Keratinocyte (primary cell): ENCODE data around the gene C1S.

Source experiments
- EZH2 ChIP-seq: IDR thresholded peaks from one replicate; pipeline ENCODE4 v1.6.1; 2012; ENCODE audit warnings: inconsistent platforms, mild to moderate bottlenecking, low read length, moderate library complexity
- TF ChIP-seq, protein P1 (sequence below), 3 experiments: IDR thresholded peaks in 1 of 3; conservative IDR thresholded peaks in 1 of 3; optimal IDR thresholded peaks in 1 of 3; 2 replicates in 2 of 3; 3 replicates in 1 of 3; pipeline versions ENCODE3 to v1.5.1; 2011; ENCODE audit warnings: low read length in 3 of 3, mild to moderate bottlenecking in 3 of 3, moderate library complexity in 2 of 3, control low read depth in 1 of 3, inconsistent platforms in 1 of 3; ENCODE audit not compliant: insufficient read depth in 2 of 3; ENCODE audit errors: extremely low read depth in 1 of 3

DNA sequence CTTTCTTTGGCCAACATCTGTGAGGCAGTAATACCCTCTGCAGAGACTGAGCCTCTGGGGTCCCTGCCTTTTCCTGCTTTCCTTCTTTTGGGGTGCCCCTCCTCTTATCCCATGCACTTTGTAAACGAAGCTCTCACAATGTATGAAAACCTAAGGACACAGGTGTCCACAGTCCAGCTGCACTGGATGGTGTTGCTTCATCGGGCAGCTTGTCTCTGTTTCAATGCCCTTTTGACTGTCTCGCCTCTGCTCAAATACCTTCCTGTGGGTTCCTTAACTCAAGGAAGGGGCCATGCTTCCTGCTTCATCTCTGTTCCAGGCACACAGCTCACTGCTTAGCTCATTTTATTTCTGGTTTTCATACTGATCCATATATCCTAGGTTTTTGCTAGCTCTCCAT lies 42.1 kb downstream of the C1S start:
- TF ChIP-seq EZH2 = no peak
- TF ChIP-seq, protein P1, sequence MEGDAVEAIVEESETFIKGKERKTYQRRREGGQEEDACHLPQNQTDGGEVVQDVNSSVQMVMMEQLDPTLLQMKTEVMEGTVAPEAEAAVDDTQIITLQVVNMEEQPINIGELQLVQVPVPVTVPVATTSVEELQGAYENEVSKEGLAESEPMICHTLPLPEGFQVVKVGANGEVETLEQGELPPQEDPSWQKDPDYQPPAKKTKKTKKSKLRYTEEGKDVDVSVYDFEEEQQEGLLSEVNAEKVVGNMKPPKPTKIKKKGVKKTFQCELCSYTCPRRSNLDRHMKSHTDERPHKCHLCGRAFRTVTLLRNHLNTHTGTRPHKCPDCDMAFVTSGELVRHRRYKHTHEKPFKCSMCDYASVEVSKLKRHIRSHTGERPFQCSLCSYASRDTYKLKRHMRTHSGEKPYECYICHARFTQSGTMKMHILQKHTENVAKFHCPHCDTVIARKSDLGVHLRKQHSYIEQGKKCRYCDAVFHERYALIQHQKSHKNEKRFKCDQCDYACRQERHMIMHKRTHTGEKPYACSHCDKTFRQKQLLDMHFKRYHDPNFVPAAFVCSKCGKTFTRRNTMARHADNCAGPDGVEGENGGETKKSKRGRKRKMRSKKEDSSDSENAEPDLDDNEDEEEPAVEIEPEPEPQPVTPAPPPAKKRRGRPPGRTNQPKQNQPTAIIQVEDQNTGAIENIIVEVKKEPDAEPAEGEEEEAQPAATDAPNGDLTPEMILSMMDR (optimal IDR thresholded peaks at IDR 0.05 in 1 of 3, IDR thresholded peaks at IDR 0.05 in 1 of 3, conservative IDR thresholded peaks at IDR 0.05 in 1 of 3; ENCODE audit: extremely low read depth in 1 of 3, insufficient read depth in 2 of 3, low read length in 3 of 3) = no peak
